Endothelial cell of umbilical vein (primary cell): Measurements from ENCODE around the gene PARD3B. TPM values are rescaled to one million over a fixed set of nuclear protein-coding genes. Genes with fewer than 3 reads are reported as not detected.

Source experiments
- BruUV-seq: library from RNA; stranded (reverse); fragments of 400-500 nt; replicated peaks from 2 replicates; lab custom pipeline; 2021; lab: Mats Ljungman, UMichigan
- CTCF ChIA-PET: fragments of 300-600, 350-600 bp; sonication (Branson Sonifier 250); formaldehyde crosslinking; loops from one replicate; lab custom pipeline; 2021; ENCODE audit warnings: antibody characterized with exemption, inconsistent platforms; lab: Charles Lee
- POLR2A ChIA-PET: fragments of 300-600, 350-600 bp; sonication (Branson Sonifier 250); formaldehyde crosslinking; loops from one replicate; lab custom pipeline; 2021; ENCODE audit warnings: antibody characterized with exemption, inconsistent platforms; lab: Charles Lee
- DNase-seq: peaks from one replicate; pipeline ENCODE4 v3.0.0-alpha.2; 2011; ENCODE audit warnings: low read depth, low spot score
- FAIRE-seq: peaks from 2 replicates; lab custom pipeline; 2011; peaks lifted over from hg19 to GRCh38; lab: Jason Lieb, UNC
- H2AFZ ChIP-seq: 2 replicates; pipeline ENCODE4 v1.6.0; 2012; ENCODE audit warnings: low read depth, low read length, control low read depth, inconsistent platforms
- H3K27ac ChIP-seq: 2 replicates; pipeline ENCODE4 v1.5.1; 2011; ENCODE audit warnings: low read depth, mild to moderate bottlenecking, control low read depth, low read length, moderate library complexity; ENCODE audit not compliant: insufficient read depth
- H3K27me3 ChIP-seq, 2 experiments: 2 replicates each; pipeline versions ENCODE4 v1.6.0 to v1.6.1; 2011; ENCODE audit warnings: low read length in 2 of 2, mixed read lengths in 1 of 2; ENCODE audit not compliant: control insufficient read depth in 2 of 2, insufficient read depth in 2 of 2
- H3K36me3 ChIP-seq, 2 experiments: 2 replicates in 1 of 2; 3 replicates in 1 of 2; pipeline ENCODE4 v1.5.1; 2011; ENCODE audit warnings: low read length in 2 of 2, mild to moderate bottlenecking in 1 of 2, moderate library complexity in 1 of 2; ENCODE audit not compliant: control insufficient read depth in 2 of 2, insufficient read depth in 2 of 2; ENCODE audit errors: extremely low read depth in 1 of 2
- H3K4me1 ChIP-seq: 3 replicates; pipeline ENCODE4 v1.5.1; 2011; ENCODE audit warnings: mild to moderate bottlenecking, low read length; ENCODE audit not compliant: control insufficient read depth, insufficient read depth; ENCODE audit errors: extremely low read depth
- H3K4me2 ChIP-seq: 2 replicates; pipeline ENCODE4 v1.6.1; 2011; ENCODE audit warnings: low read length, control low read depth, mixed read lengths; ENCODE audit not compliant: insufficient read depth
- H3K4me3 ChIP-seq, 3 experiments: fragments of 200-600 bp in 1 of 3; sonication (generic), shearing (Covaris generic) in 1 of 3; replicated peaks in 1 of 3; 2 replicates each; pipeline ENCODE4 v1.5.1; 2011 to 2016; ENCODE audit warnings: control low read depth in 3 of 3, low read length in 3 of 3, mild to moderate bottlenecking in 2 of 3, inconsistent platforms in 1 of 3, low read depth in 1 of 3, moderate library complexity in 1 of 3; ENCODE audit not compliant: insufficient read depth in 1 of 3
- H3K79me2 ChIP-seq: 2 replicates; pipeline ENCODE4 v1.6.0; 2012; ENCODE audit warnings: low read length, inconsistent platforms; ENCODE audit not compliant: control insufficient read depth, insufficient read depth
- H3K9ac ChIP-seq: replicated peaks from 2 replicates; pipeline ENCODE3; 2011; ENCODE audit warnings: low read length, control low read depth; ENCODE audit not compliant: insufficient read depth; ENCODE audit errors: extremely low read depth
- H3K9me1 ChIP-seq: replicated peaks from 3 replicates; pipeline ENCODE4 v1.6.0; 2011; ENCODE audit warnings: mild to moderate bottlenecking, low read length; ENCODE audit not compliant: control insufficient read depth, insufficient read depth; ENCODE audit errors: extremely low read depth
- H3K9me3 ChIP-seq: replicated peaks from 2 replicates; pipeline ENCODE4 v1.5.1; 2012; ENCODE audit warnings: low read length, inconsistent platforms; ENCODE audit not compliant: control insufficient read depth, insufficient read depth
- H4K20me1 ChIP-seq: replicated peaks from 2 replicates; pipeline ENCODE3; 2011; ENCODE audit warnings: mild to moderate bottlenecking, low read length; ENCODE audit not compliant: control insufficient read depth, insufficient read depth; ENCODE audit errors: extremely low read depth
- CTCF ChIP-seq, 2 donors: IDR thresholded peaks; 1 replicate in 1 of 2; 2 replicates in 1 of 2; pipeline ENCODE4 v1.5.1; 2011; ENCODE audit warnings: low read length in 2 of 2, mild to moderate bottlenecking in 2 of 2, moderate library complexity in 2 of 2, control low read depth in 1 of 2, inconsistent platforms in 1 of 2, low read depth in 1 of 2; ENCODE audit not compliant: insufficient read depth in 1 of 2; ENCODE audit errors: extremely low read depth in 1 of 2
- EZH2 ChIP-seq: IDR thresholded peaks from 2 replicates; pipeline ENCODE4 v1.6.1; 2012; ENCODE audit warnings: borderline replicate concordance, low read depth, mild to moderate bottlenecking, moderate library complexity, low read length, inconsistent platforms; ENCODE audit not compliant: severe bottlenecking
- GATA2 ChIP-seq: IDR thresholded peaks from 2 replicates; pipeline ENCODE4 v1.7.0; 2011; ENCODE audit warnings: low read depth, mild to moderate bottlenecking, moderate library complexity, mixed read lengths, low read length; ENCODE audit not compliant: insufficient read length, insufficient read depth
- MYC ChIP-seq: IDR thresholded peaks from one replicate; pipeline ENCODE4 v1.6.1; 2011; ENCODE audit warnings: mild to moderate bottlenecking, low read depth, low read length
- POLR2A ChIP-seq: IDR thresholded peaks from 2 replicates; pipeline ENCODE4 v1.6.1; 2012; ENCODE audit warnings: low read depth, mild to moderate bottlenecking, control low read depth, low read length
- dilution Hi-C: fragments of 300-500 bp; cut with MboI; formaldehyde crosslinking; loops from one replicate; pipeline ENCODE4 v1.15.0; 2019; ENCODE audit warnings: low sequenced_read_pairs; ENCODE audit not compliant: extremely low pct_ligation_motif_present
- intact Hi-C: fragments of 100-400 bp; cut with micrococcal nuclease; formaldehyde crosslinking; loops from one replicate; pipeline ENCODE4 v1.10.0; 2022
- polyA plus RNA-seq, 4 experiments: library from polyadenylated mRNA; depleted of rRNA in 3 of 4; stranded (reverse) in 3 of 4; unstranded in 1 of 4; fragments of >200 nt; gene quantifications; 2 replicates each; pipeline versions ENCODE4 v1.2.1 to v1.2.3, GENCODE V29; 2011 to 2012; ENCODE audit warnings: missing spikeins in 1 of 4
- total RNA-seq: library from RNA; stranded (reverse); gene quantifications from 2 replicates; pipeline ENCODE4 v1.2.3, GENCODE V29; 2021

The PARD3B gene
- total and polyA plus RNA-seq, 2 donors (not counting 3 experiments of a cell fraction or from before 2014, with no cell fraction given): 2.2 to 30.9 TPM

- CTCF ChIA-PET: no interaction called here
These were observed 667.1 kb downstream of the PARD3B start for GRCh38 chr2:205212357-205212756.

More at GRCh38 chr2:205212357-205212756, 667.1 kb downstream of the PARD3B start:
- no peak overlapping the region for H3K4me2 ChIP-seq
- no peaks in the 10 kb centered on the region for H3K79me2 ChIP-seq
- no peaks in the 10 kb centered on the region for H3K27me3 ChIP-seq
- H3K9me3 ChIP-seq: no peaks in the 10 kb centered on the region
- no peaks in the 10 kb centered on the region for H3K4me1 ChIP-seq
- no peaks in the 10 kb centered on the region for H4K20me1 ChIP-seq
- H2AFZ ChIP-seq: no peak overlapping the region
- BruUV-seq: no TSS peak
- no peak for TF ChIP-seq MYC
- no peak for TF ChIP-seq CTCF (IDR thresholded peaks at IDR 0.05; ENCODE audit: extremely low read depth in 1 of 2, insufficient read depth in 1 of 2, low read depth in 1 of 2, low read length in 2 of 2)
- TF ChIP-seq GATA2: no peak
- TF ChIP-seq EZH2: no peak
- no peak for TF ChIP-seq POLR2A
- H3K9me1 ChIP-seq: no peaks in the 10 kb centered on the region
- FAIRE-seq (no peak), DNase-seq (no peak)
- intact Hi-C loops (no loop called here), dilution Hi-C loops (no loop called here)
- no peak overlapping the region for H3K27ac ChIP-seq
- POLR2A ChIA-PET: no interaction called here
- H3K36me3 ChIP-seq: no peaks in the 10 kb centered on the region
- H3K9ac ChIP-seq: no peak overlapping the region
- H3K4me3 ChIP-seq: no peak overlapping the region
